NCI-H1048 (cell line): ENCODE measurements around the gene CD160.
"Not testable (repeated sequence)": the region's sequence is repeated elsewhere in the genome, so short reads cannot be mapped to it uniquely, and the experiment has no call there.

Experiments used
- DNase-seq: peaks from one replicate; lab custom pipeline; 2025; lab: John Stamatoyannopoulos, UW

The CD160 gene

GRCh38 chr1:145710291-145711027, 8.8 kb upstream of the CD160 start:
- DNase-seq, result no peak

GRCh38 chr1:145711213-145711651, 8.1 kb upstream of the CD160 start:
- DNase-seq, result no peak

DNA sequence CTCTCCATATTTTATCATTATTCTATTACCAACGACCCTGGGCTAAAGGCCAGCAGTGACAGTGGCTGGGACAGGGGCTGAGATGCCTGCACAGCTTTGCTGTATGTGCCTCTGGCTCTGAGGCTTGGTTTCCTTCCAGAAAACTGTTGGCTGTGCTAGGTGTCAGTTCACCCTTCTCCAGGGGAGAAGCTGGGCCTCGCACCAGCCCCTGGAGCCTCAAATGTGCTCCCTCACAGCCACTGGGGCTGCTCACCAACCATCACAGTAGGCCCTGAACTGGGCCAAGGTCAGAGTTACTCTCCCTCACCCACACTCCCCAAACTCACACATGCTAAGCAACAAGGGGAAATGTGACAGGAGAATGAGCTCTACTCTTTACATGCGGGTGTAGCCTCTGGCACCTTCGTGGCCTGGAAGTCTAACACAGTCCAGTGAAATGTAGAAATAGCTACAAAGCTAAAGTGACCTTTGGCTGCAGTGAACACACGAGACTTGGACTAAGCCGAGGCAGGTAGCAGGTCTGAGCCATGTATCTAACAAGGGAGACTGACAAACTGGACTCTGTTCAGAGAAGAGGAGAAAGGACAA, 4.7 kb upstream of the CD160 start:
- DNase-seq, result no peak

DNA sequence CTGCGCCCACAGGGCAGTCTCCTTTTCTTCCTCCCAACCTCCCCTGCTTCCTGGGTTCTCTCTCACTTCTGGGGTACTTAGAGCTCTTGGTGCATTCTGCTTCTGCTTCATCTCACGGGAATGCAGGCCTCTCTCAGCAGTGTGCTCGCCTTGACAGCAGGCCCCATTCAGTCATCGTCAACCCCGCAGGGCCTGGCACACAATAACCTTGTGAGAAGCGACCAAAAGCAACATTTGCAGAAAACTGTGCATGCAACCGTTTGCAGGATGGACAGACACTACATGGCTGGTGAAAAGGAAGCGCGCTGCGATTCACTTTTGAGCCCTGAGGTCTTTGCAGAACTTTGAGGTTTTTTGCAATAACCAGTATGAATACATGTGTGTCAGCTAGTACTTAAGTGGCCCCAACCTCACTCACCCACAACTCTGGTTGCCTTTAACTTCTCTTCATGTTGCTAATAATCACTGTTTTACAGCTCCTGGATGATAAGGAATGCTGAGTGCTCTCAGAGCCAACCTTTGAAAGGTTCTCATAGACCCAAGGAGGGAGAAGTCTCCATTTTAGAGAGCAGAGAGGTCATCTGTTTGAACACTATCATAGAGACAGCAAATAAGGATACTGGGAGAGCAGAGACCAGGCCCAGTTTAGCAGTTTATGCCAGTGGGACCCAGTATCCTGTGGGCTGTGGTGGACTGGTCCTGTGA, 2.5 kb upstream of the CD160 start:
- DNase-seq, result no peak

GRCh38 chr1:145717833-145718232, 1.5 kb upstream of the CD160 start:
- DNase-seq, result no peak

DNA sequence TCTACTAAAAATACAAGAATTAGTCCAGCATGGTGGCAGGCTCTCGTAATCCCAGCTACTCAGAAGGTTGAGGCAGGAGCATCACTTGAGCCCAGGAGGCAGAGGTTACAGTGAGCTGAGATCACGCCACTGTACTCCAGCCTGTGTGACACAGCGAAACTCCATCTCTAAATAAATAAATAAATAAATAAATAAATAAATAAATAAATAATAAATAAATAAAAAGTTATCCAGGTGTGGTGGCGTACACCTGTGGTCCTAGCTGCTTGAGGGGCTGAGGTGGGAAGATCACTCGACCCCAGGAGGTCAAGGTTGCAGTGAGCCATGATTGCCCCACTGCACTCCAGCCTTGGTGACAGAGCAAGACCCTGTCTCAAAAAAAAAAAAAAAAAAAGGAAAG, 834 bp upstream of the CD160 start:
- DNase-seq, result not testable (repeated sequence)

DNA sequence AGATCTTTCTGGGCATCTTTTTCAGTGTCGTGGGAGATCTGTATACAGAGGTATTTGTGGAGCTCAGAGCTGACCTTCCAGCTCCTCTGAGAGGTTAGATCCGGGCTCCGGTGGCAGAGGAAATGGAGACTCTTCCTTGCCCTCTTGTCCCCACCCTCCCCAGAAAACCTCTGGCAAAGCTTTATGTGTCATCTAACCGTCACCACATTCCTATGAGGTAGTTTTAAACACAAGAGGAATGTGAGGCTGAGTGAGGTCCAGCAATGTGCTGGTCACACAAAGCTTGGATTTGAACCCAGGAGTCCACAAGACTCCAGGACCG, 1.2 kb downstream of the CD160 start:
- no peak for DNase-seq

DNA sequence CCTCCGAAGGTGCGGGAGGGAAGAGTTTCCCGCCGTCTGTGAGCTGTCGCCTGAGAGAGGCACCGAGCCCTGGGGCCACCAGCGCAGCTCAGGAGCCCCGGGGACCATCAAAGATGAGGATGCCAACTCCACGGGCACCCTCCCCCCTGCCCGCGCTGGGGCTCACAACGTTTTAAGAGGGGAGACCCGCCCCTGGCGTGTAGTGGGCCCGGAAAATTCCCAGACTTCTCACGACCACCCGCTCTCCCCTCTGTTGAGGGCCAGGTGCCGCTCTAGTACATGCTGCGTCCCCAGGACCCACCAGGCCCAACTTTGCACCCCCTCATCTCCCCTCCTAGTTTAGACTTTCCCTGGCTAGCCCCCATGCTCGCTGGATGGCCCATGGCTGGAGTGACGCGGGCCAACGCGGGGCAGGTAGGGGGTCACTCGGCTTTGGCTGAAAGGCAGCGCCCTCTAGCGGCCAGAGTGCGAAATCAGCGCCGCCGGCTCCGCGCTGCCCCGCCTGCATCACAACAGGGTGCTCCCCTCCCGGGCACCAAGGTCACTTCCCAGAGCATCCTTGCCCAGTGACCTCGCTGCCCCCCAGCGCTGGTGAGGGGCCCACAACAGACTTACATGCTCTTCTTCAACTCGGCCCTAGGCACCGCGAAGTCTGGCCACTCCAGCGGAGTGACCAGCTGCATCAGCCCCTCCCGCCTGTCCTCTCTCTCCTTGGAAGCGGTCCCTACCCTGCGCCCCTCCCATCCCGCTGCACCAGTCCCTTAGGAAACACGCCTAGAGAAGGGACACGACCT, 1.8 kb downstream of the CD160 start:
- peak; percentile 37 for DNase-seq

GRCh38 chr1:145726193-145726592, 6.9 kb downstream of the CD160 start:
- DNase-seq, result not testable (repeated sequence)

DNA sequence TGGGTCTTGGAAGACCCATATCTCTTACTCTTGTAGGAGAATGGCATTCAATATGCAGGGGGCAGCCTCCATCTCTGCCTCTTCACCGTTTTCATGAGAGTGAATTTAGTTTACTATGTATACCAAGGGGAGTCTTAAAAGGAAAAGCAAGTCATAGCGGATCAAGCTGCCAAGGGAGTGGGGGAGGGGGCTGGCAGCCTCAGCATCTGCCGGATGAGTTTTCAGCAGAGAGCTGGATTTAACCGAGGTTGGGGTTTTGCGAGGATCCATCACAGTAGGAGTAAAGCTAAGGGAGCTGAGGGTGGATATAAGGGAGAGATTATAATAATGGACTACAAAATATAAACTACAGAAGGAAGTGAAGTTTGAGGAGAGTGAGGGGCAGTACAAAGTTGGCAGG, 9.9 kb downstream of the CD160 start:
- DNase-seq, result no peak

- no peak for DNase-seq
Observed at GRCh38 chr1:145729666-145730436, 10.6 kb downstream of the CD160 start.

DNA sequence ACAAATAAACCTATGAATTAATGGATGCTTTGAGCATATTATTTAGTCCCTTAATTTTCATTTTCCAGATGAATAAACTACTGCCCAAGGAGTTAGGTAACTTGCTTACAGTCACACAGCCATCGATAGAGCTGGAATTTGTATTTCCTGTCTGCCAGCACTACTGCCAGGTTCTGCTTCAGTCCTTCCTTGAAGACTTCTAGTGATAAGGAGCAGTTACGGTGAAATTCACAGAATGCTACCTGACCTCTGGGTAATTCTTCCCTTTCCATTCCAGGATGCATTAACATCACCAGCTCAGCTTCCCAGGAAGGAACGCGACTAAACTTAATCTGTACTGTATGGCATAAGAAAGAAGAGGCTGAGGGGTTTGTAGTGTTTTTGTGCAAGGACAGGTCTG, 11.2 kb downstream of the CD160 start:
- no peak for DNase-seq

DNA sequence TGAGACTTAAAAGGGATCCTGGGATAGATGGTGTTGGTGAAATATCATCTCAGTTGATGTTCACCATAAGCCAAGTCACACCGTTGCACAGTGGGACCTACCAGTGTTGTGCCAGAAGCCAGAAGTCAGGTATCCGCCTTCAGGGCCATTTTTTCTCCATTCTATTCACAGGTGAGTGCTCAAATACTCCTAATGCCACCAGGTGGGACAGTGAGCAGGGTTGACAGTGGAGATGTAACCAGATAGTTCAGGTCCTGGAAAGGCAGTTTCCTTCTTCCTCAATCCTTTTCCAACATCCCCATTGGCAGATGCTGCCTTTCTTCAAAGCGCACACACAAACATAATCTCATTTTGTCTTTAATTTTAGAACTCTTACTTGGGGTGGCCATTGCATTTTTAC, 11.6 kb downstream of the CD160 start:
- no peak for DNase-seq

DNA sequence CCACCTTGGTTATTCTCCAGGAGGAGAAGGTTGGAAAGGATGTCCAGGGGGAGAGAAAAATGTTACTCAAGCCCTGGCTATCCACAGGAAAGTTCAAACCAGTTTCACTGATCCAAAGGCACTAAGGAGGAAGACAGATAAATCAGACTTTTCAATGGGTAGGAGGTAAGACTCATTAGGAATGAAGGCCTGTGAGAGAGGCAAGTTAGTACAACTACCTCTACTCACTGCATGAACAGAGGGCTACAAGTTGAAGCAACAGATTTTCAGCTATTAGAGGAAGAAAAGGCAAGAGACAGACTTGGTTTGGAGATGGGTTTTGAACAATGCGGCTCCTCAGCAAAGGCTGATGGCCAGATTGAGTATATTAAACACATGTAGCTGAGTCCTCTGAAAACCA, 16.9 kb downstream of the CD160 start:
- no peak for DNase-seq

DNA sequence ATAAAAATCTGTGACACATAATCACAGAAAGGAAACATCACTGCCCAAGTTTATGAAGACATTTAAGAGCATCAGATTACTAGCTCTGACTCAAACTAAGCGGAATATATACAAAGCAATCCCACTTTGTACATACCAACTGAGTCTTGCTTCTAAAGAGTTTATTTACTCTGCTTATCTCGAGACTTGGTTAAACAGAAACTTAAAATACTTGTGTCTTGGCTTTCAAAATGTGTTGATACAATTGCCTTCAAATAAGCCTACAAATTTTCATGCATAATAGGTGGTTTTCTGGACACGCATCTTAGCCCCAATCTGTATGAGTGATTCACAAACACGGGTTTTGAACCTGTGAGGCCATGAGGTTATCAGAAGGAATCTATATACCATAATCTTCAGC, 21.0 kb downstream of the CD160 start:
- no peak for DNase-seq

DNA sequence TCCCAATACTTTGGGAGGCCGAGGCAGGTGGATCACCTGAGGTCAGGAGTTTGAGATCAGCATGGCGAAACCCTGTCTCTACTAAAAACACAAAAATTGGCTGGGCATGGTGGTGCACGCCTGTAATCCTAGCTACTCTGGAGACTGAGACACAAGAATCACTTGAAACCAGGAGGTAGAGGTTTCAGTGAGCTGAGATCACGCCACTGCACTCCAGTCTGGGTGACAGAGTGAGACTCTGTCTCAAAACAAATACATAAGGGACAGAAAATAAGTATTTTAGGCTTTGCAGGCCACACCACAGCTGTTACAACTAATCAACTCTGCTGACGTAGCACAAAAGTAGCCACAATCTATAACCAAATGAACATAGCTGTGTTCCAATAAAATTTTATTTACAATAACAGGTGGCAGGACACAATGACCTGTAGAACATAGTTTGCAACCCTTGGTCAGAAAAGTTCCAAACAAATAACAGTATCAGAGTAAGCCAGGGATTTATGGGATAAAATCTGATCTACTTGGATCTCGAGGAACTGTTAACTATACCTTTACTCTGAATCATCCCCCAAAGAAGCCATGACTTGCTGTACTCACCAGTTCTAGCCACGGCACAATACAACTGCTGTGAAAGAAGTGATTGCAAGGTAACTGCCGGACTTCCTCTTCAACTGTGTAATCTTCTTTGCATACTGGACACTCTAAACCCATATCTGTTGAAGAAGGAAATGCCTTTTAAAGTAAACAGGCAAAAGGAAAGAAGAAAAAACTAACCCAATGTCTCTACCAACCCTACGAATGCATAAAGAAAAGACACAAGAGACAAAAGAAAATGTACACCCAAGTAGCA, 28.3 kb downstream of the CD160 start:
- no peak for DNase-seq

DNA sequence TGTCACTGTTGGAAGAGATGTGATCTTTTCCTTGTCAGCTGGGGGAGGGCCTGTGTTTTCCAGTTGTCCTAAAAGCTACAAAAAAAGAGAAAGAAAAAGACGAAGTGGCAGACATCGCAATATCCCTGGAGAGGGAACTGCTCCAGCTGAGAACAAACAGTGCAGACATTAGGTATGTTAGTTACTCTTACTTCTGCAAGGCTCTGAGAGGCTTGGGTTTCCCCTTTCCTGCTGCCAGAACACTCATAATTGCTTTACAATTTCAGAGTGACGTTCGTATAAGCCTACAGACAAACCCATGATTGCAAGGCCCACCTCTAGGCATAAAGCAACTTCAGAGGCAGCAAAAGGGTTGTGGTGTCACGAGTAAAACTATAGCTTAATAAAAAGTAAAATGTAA, 31.1 kb downstream of the CD160 start:
- no peak for DNase-seq

- DNase-seq, result no peak
Observed at GRCh38 chr1:145751491-145752037, 32.3 kb downstream of the CD160 start.

GRCh38 chr1:145757420-145757819, 38.1 kb downstream of the CD160 start:
- no peak for DNase-seq

DNA sequence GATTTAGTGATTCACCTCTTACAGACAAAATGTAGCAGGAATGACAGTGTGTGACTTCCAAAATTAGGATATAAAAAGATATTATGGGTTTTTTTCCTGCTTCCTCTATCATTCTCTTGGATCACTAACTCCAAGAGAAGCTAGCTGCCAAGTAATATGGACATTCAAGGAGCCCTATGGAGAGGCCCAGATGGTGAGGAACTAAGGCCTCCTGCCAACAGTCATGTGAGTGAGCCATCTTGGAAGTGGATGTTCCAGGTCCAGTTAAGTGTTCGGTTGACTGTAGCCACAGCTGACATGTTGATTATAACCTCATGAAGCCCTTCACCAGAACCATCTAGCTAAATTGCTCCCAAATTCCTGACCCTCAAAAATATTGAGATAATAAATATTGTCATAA, 38.8 kb downstream of the CD160 start:
- no peak for DNase-seq

DNA sequence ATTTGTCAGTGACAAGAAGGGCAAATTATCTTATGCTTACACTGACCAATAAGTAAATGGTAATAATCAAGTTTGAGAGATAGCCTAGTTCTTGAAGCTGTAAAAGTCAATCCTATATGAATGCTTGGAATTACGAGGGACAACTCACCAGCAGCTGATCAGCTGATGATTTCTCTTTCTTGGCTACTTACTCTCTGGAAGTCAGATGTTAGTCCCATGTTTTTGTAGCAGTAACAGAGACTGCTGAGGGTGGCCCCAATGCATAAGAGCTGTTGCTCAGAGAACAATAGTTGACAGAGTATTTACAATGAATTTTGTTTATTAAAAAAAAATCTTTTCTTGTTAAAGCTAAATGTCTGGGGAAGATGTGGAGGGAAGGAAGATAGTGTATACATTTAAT, 39.3 kb downstream of the CD160 start:
- no peak for DNase-seq
